Measurements from ENCODE around the gene TPCN2. TPM values are rescaled to one million over a fixed set of nuclear protein-coding genes. Genes with fewer than 3 reads are reported as not detected.
A peak's percentile ranks its signal among the peaks of the same experiment; 100 is the strongest.

TPCN2 gene
- total and polyA plus RNA-seq, 2 of the 4 experiments (the other 2 are of a cell fraction): 3.4 to 8.0 TPM

DNA sequence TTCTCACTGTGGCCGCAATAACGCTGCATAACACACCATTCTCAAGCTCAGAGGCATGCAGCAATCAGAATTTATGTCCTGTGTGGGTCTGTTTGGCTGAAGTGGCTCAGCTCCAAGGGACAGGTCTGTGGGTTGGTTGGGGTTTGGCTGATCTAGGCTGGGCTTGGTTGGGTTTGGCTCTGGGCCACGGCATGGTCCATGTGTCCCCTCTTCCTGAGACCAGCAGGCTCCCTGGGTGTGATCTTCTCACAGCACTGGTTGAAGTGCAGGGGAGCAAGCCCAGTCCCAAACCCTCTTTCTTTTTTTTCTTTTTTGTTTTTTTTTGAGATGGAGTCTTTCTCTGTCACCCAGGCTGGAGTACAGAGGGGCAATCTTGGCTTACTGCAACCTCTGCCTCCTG is 132.0 kb downstream of the TPCN2 start:
- no peak overlapping the region for H3K4me3 ChIP-seq (ENCODE audit: insufficient read depth, low read depth, low read length)

More for the DNA sequence above, 132.0 kb downstream of the TPCN2 start:
- Histone ChIP-seq H3K56ac (ENCODE audit: extremely low read depth, insufficient read depth, low read length) (no peak overlapping the region), H3K14ac (replicated peaks; ENCODE audit: low read depth, low read length) (no peak overlapping the region), H2BK20ac (ENCODE audit: low read depth, low read length) (no peak overlapping the region), H2BK5ac (ENCODE audit: low read depth, low read length, poor library complexity, severe bottlenecking) (no peak overlapping the region), H2AFZ (replicated peaks; ENCODE audit: low read length, poor library complexity) (no peak overlapping the region), H2BK15ac (ENCODE audit: low read depth, low read length) (0 out of 3 replicates have a peak overlapping the region, but pooled peaks have one; percentile 3), H3K79me1 (ENCODE audit: low read depth in 1 of 2, low read length in 2 of 2) (no peaks in the 10 kb centered on the region), H2AK9ac (replicated peaks; ENCODE audit: low read depth, low read length, poor library complexity) (no peak overlapping the region), H3K27ac (ENCODE audit: insufficient read depth, low read length) (no peak overlapping the region), H3K18ac (ENCODE audit: low read depth, low read length) (no peak overlapping the region), H3K9ac (ENCODE audit: low read depth, low read length) (no peak overlapping the region), H2AK5ac (ENCODE audit: low read depth, low read length) (no peak overlapping the region), H3K4ac (ENCODE audit: low read depth, low read length) (no peak overlapping the region), H4K91ac (ENCODE audit: insufficient read depth, low read depth, low read length) (no peak overlapping the region), H3K4me1 (ENCODE audit: control insufficient read depth, insufficient read depth, low read length) (no peaks in the 10 kb centered on the region), H2BK120ac (ENCODE audit: low read depth, low read length) (no peak overlapping the region), H3K4me2 (ENCODE audit: low read depth, low read length) (no peak overlapping the region), H3K27me3 (ENCODE audit: control insufficient read depth, insufficient read depth, low read length) (peaks cover 16% of the 10 kb centered on the region), H3K9me3 (ENCODE audit: control insufficient read depth, insufficient read depth, low read length) (peaks cover 6% of the 10 kb centered on the region), H3K23ac (ENCODE audit: low read depth, low read length) (no peak overlapping the region), H4K20me1 (ENCODE audit: insufficient read depth, low read length) (no peaks in the 10 kb centered on the region), H4K8ac (ENCODE audit: low read depth in 2 of 2, low read length in 2 of 2) (no peak overlapping the region), H3K36me3 (ENCODE audit: control insufficient read depth, insufficient read depth, low read length) (no peaks in the 10 kb centered on the region), H3K9me1 (ENCODE audit: insufficient read depth, low read length) (no peaks in the 10 kb centered on the region), H4K5ac (ENCODE audit: low read depth, low read length) (no peak overlapping the region)
- in situ Hi-C loops (cut with MboI; ENCODE audit: low sequenced_read_pairs) (no loop called here), dilution Hi-C loops (cut with HindIII; ENCODE audit: low sequenced_read_pairs, unreplicated experiment) (no loop called here), intact Hi-C loops (cut with micrococcal nuclease) (no loop called here)
- TF ChIP-seq, protein P1, sequence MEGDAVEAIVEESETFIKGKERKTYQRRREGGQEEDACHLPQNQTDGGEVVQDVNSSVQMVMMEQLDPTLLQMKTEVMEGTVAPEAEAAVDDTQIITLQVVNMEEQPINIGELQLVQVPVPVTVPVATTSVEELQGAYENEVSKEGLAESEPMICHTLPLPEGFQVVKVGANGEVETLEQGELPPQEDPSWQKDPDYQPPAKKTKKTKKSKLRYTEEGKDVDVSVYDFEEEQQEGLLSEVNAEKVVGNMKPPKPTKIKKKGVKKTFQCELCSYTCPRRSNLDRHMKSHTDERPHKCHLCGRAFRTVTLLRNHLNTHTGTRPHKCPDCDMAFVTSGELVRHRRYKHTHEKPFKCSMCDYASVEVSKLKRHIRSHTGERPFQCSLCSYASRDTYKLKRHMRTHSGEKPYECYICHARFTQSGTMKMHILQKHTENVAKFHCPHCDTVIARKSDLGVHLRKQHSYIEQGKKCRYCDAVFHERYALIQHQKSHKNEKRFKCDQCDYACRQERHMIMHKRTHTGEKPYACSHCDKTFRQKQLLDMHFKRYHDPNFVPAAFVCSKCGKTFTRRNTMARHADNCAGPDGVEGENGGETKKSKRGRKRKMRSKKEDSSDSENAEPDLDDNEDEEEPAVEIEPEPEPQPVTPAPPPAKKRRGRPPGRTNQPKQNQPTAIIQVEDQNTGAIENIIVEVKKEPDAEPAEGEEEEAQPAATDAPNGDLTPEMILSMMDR (conservative IDR thresholded peaks at IDR 0.05; ENCODE audit: low read depth, low read length): no peak
- no peak for TF ChIP-seq BHLHE40 (IDR thresholded peaks at IDR 0.05; ENCODE audit: low read depth, low read length)
- POLR2A ChIA-PET (ENCODE audit: unreplicated experiment): no interaction called here
- DNase-seq: no peak
- WGBS, 2 experiments (ENCODE audit: extremely low coverage in 2 of 2, insufficient read length in 1 of 2): no CpG with 5 or more reads among the region's 3 CpGs
- no peak for ATAC-seq (ENCODE audit: low read depth)
- CTCF ChIA-PET: no interaction called here
- BruUV-seq (replicated peaks): no TSS peak

All from IMR-90 (cell line).